Skin of body (tissue), 2 donors: Measurements from ENCODE around the gene CUTA. TPM values are rescaled to one million over a fixed set of nuclear protein-coding genes. Genes with fewer than 3 reads are reported as not detected.

ENCODE experiments used
- DNase-seq: peaks from one replicate; lab custom pipeline; 2025; lab: John Stamatoyannopoulos, UW
- total RNA-seq: library from RNA; depleted of rRNA; stranded (reverse); fragments of >200 nt; gene quantifications from one replicate; pipeline ENCODE4 v1.2.3, GENCODE V29; 2014

CUTA gene
- total RNA-seq, 1 donor from 2014 or later, result 54.4 TPM

DNA sequence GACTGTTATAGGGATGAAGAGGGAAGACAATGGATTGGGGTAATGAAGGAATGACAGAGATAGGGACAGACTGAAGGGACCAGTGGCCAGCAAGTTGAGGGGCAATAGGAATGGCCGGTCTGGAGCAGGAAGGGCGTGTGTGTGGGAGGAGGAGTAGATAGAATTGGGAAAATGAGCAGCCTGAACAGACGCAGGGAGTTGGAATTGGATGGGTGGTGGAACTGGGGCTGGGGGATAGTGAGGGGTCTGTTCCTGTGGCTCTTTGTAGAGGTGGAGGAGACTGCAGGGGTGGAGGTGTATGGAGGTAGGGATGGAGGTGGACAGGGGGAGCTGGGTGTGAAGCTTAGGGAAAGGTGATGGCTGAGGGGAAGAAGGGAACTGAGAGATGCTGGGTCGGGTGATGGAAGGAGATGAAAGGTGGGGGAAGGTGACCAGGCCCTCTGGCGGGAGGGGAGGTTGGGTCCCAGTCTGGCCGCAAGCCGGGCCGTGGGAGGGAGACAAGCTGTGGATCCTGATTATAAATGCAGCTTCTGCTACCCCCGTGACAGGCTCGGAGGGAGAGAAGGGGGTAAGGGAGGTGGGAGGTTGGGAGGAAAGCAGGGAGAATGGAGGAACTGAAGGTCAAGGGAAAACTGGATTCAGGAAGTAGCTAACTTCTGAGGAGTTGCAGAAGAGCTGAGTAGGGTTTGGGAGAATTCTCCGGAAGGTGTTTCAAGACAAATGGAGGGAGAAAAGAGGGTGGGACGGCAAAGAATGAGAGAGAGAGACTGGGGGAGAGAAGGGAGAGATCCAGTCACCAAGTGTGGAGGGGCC is 7.2 kb upstream of the CUTA start:
- DNase-seq, result no peak

DNA sequence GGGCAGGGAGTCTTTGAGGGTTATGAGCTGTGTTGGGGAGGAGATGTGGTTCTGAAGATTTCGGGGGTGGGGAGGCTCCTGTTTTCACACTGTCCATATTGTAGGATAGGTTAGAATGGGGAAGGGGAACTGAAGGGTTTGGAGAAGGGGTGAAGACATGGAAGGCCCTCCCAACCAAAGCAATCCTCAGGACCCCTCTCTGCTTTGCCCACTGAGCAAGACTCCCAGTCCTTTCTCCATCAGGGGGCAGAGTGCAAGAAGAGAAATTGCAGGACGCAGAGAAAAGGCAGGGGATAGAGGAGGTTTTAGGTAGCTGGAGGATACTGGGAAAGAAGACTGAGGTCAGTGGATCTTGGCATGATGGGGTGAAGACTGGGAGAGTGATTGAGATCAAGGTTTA is 5.9 kb upstream of the CUTA start:
- no peak for DNase-seq

DNA sequence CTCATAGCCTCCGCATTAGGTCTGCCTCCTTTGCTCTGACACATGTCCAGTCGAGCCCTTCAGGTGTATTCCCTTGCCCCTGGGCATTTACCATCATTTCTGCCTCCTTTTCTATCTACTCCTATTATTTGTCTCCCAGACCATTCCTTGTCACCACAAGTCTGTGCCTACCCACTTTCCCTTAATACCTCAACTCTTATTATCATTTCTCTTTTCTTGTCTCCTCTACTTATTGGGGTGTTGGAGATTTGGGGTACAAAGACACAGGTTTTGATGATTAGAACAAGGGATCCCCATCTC is 3.4 kb upstream of the CUTA start:
- DNase-seq, result no peak

DNA sequence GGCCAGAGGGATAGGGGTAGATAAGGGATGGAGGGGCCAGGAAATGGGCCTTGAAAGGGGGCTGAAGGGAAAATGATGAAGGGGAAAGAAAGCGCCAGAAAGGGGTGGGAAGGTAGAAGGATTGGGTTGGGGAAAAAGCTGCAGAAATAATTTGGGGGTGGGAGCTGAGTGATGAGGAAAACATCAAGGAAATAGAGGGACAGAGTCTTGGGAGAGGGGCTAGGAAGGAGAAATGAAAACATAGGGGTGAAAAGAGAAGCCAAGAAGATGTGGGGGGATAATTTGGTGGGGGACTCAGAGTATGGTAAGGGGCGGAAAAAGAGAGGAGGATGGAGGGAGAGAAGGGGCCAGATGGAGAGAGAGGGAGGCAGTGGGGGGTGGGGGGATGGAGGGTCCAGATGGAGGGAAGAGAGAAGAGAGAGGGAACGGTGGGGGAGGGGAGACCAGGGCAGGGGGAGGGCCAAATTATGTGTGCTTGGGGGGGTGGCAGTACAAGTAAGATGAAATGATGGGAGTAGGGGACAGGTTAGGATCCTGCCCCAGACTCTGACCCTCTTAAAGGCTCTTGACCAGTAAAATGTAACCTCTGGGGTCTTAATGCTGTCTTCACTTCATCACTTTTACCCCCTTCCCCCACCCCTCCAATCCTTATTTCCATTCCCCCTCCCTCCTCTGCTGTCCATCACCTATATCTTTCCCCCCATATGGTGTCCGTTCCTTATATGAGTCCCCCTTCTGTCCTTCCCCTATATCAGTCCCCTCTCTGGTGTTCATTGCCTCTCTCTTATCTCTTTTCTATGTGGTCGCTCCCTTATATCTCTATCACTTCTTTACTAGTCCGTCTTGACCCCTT is 2.8 kb upstream of the CUTA start:
- no peak for DNase-seq

DNA sequence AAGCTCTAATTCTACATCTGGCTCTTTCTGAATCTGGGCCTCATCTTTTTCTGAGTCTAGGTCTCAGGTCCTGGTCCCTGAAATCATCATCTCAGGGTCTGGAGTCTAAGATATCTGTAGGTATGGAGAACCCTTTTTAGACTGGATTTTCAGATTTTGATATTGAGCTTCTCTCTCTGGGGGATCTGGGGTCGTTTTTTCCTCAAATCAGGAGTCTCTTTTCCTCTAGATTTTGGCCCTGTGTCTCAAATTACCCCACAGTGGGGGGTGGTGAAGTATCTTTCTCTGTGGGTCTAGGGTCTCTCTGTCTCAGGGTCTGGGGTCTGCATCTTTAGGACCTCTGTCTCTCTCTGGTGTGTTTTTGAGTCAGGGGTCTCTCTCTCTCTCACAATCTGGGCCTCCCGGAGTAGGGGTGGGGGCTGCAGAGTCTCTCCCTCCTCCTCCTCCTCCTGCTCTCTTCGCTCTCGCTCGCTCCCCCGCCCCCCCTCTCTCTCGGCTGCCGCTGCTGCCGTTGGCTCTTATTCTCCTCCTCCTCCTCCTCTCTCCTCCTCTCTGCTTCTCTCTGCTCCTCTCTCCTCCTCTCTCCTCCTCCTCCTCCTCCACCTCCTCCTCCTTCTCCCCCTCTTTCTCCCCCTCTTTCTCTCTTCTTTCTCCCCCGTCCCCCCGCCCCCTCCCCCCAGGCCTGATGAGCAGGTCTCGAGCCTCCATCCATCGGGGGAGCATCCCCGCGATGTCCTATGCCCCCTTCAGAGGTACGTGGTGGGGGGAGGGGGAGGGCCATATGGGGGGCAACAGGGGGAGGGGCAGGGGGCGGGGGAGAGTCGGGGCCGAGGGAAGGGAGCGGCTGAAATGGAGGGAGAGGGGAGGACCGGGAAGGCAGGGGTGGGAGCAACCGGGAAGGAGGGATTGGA is 1.9 kb upstream of the CUTA start, which contains the start of gene SYNGAP1:
SYNGAP1 (plus strand) TSS at position 486 of the 911 bp plus-strand sequence; CDS start at position 686, 200 bp downstream.
- DNase-seq, result peak; percentile 59

DNA sequence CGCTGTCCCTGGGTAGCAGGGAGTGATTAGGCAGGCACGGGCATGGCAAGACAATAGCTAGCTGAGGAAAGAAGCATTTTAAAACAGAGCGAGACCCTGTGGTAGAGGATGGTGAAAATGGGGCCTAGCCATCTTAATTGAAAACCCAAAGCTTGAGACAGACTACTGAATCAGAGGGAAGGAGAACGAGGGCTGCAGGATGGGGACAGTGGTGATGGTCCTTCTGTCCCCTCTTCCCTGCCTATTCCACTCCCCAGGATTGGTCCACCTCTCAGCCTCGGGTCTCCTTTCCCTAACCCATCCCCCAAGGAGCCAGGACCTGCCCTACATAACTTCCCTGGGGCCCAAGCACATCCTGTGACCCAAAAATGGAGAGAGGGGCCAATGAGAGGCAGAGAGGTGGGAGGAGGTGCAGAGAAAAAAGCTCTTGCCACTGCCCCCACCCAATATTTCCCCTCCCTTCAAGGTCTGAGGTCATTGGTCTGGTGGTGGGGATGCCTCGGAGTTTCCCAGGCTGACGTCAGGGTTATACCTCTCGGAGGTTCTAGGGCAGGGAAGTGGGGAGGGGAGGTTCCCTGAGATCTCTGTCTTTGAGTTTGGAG is 884 bp upstream of the CUTA start:
- no peak for DNase-seq

DNA sequence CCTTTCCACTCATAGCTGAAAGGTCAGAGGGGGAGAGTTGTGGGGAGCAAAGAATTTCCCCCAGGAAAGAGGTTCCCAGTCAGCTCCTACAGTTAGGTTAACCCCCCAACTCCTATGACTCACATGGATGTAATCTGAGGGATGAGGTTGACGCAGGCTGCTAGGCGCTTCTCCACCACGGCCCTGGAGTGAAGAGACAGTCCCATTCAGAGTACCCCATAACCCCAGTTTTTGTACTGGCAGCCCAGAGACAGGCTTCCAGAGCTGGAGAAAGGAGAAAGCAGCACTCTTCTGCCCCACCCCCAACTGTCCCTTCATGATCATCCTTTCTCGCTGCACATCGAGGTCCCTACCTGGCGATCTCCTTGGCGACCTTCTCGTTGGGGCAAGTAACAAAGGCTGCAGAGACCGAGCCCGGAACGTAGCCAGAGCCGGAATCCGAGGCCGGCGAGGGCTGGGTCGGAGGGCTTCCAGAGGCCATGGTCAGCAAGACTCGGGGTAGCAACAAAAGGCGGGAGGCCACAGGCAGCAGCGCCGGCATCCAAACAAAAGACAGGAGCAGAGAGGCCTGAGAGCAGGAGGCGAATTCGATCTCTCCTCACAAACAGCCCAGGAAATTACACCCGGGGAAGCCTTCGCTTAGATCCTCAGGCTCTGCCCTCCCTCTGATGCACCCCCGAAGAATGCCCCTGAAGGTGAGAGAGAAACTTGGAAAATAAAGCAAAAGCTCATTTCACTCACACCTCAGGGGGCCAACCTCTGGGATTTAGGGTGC is 592 bp downstream of the CUTA start:
- DNase-seq, result no peak

DNA sequence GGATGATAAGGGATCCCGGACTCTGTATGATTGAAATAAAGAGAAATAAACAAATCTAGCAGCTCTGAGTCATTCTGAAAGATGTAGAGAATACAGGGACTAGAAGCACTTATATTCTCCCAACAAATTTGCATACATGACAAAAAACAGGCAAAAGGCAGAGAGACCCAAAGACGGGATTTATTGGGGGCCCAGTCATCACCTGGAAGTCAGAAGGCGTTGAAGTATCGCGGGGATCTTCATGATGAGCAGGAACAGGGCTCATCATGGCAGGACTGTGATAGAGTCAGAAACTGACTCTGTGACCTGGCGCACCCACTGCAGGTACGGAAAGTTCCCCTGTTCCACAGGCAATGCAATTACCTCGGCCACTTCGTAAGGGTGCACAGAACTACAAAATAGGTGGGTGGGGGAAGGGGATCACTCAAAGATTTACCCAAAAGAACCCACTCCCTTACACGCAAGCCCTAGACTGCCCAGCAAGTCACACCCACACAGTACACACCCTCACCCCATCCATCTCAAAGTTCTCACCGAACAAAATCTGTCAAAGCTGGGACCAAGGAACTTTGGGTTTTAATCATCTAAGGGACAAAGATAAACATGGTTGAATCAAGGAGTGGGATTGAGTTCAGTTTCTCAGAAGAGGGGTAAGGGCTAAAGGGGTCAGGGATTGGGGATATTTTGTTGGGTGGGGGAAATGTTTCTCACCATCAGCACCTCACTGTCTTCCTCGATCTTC is 1.4 kb downstream of the CUTA start:
- DNase-seq, result no peak

DNA sequence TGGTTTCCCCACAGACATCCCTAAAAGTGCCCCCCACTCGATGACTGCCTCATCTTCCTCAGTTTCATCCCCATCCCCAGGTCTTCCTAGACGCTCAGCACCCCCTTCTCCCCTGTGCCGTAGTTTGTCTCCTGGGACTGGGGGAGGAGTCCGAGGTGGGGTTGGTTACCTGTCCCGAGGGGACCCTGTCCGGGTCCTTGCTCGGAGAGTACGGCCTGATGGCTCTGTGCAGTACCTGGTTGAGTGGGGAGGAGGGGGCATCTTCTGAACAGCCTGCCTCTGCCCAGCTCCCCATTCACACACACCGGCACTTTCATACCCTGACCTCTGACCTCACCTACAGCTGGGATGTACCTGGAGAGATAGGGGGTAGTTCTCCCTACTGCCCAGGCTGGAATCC is 2.1 kb downstream of the CUTA start:
- no peak for DNase-seq

DNA sequence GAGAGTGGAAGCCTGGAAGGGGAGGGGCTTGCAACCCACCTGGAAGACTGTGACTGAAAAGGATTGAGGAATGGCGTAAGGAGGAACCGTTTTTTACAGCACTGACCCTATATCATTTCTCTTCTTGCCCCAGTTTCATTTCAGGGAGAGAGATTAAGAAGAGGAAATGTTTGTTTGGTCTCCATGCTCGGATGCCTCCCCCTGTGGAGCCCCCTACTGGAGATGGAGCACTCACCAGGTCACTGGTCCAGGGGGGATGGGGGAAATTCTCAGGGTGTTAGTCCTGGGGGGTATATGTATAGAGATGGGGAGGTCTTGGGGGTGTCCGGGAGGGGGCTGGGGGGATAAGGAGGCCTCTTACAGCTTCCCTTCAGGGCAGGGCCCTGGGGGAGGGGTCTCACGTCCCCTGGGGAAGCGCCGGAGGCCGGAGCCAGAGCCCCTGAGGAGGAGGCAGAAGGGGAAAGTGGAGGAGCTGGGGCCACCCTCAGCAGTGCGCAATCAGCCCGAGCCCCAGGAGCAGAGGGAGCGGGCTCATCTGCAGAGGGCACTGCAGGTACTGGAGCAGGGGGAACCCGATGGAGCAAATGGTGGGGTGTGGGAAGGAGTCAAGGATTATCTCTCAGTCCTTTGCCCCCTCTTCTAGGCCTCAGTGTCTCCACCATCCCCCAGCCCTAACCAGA is 3.2 kb downstream of the CUTA start:
- DNase-seq, result no peak

DNA sequence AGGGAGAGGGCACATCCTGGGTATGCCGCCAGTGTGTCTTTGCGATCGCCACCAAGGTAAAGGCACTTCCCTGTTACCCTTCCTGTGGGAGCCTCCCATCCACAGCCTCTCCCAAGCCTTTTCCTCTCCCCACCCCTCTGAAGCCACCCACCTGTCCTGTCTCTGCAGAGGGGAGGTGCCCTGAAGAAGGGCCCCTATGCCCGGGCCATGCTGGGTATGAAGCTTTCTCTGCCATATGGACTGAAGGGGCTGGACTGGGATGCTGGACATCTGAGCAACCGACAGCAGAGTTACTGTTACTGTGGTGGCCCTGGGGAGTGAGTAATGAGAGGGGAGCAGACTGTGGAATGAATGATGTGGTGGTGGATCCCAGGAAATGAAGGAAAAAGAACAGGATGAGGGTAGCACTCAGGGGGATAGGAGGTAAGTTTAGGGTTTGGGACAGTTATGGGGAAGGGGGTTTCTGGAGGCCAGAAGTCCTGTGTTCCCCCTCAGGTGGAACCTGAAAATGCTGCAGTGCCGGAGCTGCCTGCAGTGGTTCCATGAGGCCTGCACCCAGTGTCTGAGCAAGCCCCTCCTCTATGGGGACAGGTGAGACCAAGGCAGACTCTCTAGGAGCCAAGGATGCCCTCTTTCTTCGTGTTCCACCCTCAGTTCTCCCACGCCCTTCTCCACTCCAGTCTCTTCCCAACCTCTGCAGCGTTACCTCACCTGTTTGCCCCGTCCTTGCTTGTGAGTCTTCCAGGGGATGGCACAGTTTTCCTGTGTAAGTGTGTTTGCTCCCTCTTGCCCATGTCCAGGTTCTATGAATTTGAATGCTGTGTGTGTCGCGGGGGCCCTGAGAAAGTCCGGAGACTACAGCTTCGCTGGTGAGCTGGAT is 4.4 kb downstream of the CUTA start:
- no peak for DNase-seq

DNA sequence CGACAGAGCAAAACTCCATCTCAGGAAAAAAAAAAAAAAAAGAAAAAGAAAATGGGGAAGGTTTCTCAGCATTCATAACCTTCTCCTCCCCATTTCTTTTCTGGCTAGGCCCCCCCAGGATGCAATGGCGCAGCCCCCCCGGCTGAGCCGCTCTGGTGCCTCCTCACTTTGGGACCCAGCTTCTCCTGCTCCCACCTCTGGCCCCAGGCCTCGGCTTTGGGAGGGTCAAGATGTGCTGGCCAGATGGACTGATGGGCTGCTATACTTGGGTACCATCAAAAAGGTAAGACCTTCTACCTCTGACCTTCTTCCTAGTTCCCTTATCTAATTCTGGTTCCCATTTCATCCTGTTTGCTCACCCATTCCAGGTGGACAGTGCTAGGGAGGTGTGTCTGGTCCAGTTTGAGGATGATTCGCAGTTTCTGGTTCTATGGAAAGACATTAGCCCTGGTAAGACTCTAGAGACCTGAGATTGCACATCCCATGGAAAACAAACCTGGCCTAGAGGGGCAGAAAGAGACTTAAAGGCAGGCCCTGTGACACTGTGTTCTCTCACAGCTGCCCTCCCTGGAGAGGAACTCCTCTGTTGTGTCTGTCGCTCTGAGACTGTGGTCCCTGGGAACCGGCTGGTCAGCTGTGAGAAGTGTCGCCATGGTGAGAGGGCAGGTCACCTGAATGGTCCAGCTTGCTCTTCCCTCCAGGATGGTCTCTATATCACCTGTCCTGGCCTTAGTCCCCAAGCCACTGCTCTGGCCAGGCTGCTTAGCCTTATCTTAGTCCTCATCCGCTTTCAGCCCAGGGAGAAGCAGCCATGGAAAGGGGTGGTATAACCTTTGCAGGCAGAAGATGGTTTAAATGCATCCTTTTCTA is 5.5 kb downstream of the CUTA start:
- no peak for DNase-seq

DNA sequence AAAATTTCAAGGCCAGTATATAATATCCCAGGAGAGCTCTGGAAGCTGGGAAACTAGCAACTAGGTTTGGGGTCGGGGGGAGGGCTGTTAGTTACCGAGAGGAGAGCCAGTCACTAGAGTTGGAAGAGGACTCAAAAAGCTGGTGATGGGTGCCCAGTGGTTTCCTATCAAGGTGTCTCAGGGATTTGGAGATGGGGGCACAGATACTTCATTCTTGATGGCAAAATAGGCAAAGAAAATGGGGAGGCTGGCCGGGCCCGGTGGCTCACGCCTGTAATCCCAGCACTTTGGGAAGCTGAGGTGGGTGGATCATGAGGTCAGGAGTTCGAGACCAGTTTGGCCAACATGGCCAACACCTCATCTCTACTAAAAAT is 6.3 kb downstream of the CUTA start:
- DNase-seq, result no peak

DNA sequence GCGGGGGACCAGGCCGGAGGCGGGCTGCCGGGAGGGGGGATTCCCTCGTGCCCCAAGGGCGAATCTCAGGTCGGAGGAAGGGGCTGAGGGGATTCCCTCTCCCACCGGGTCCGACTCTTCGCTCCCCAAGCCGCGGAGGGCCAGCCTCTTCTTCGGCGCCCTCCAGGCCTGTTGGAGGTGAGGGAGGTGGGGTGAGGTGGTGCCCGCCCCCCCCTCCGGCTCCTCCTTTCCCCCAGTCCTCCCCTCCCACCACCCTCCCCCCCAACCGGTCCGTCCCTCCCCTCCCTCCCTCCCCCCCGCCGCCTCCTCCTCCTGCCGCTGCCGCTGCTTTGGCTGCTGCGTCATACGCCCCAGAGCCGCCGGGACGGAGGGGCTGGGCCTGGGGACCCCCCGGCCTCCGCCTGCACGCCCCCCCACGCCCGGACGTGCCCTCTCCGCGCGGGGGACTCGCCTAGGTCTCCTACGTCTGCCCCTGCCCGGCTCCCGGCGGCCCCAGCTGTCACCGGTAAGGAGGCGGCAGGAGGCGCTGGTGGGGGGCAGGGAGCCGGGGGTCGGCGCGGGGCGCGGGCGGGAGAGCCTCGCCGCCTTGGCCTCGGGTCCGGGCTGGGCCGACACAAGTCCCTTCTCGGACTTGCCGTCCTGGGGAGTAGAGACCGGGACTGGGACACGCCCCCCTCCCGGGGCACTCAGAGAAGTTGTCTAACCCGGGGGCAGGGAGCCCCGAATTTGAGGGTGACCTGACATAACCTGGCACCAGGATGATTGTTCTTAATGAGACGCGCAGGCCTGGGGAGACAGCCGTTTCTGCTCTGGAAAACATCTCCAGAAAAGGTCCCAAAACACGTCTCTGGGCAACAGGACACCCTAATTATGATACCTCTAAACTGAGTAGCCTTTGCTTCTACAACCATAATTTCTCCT is 6.9 kb downstream of the CUTA start, which contains the start of gene PHF1:
PHF1 (plus strand) TSS at position 304 of the 921 bp plus-strand sequence. CDS start 1,250 bp downstream, outside the sequence.
- DNase-seq, result peak; percentile 90

DNA sequence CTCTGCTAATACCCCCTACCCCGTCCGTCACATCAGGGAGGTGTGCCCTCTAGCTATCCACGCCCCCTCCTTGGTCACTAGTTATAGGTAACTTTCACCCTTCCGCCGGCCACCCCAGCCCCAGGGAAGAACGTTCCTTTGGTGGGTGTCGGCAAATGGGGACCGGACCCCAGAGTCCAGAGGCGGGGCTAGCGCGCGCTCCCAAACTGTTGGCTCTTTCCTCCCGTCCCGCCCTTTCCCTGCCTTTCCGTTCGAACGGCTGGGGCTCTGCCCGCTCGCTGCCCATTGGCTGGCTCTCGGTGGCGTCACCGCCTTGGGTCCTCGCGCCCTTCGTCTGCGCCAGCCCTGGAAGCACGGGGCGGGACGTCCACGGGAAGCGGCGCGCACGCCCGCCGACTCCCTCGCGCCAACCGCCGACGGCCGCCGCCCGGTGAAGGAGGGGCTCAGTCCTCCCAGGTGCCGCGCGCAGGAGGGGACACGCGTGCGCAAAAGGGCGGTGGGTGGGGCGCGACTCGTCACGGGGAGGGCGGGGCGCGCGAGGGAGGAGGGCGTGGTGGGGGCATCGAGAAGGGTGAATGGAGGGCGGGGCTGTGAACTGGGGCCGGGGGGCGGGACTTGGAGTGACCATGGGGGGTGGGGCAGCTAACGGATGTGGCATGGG is 7.7 kb downstream of the CUTA start:
- DNase-seq, result peak; percentile 96
